HepG2 (cell line): ENCODE data around the gene ABCC9. TPM values are rescaled to one million over a fixed set of nuclear protein-coding genes. Genes with fewer than 3 reads are reported as not detected.

Experiments used
- ATAC-seq: fragments of 200-7000 bp; cut with Tn5 transposase; 3 replicates; pipeline ENCODE4 v1.9.1; 2020; ENCODE audit warnings: mild to moderate bottlenecking, moderate library complexity
- BruUV-seq: library from RNA; stranded (reverse); fragments of 400-500 nt; replicated peaks from 2 replicates; lab custom pipeline; 2021; lab: Mats Ljungman, UMichigan
- CTCF ChIA-PET: fragments of 300-600 bp; formaldehyde crosslinking; extraction: SDS; loops from one replicate; lab custom pipeline; 2021; ENCODE audit warnings: low total read pairs, inconsistent platforms, low intra/inter-chr PET ratio; lab: Yijun Ruan, JAX
- POLR2A ChIA-PET: fragments of 350-600 bp; sonication (Branson Sonifier 250); formaldehyde crosslinking; loops from one replicate; lab custom pipeline; 2020; ENCODE audit warnings: antibody characterized with exemption, inconsistent platforms; lab: Yijun Ruan, JAX
- DNase-seq: peaks from one replicate; pipeline ENCODE4 v3.0.0-alpha.2; 2015; ENCODE audit warnings: low spot score
- FAIRE-seq: peaks from 3 replicates; lab custom pipeline; 2011; peaks lifted over from hg19 to GRCh38; lab: Jason Lieb, UNC
- H2AFZ ChIP-seq: one replicate; pipeline ENCODE4 v1.6.1; 2011; ENCODE audit warnings: low read length, inconsistent platforms
- H3K27ac ChIP-seq: fragments of 300-600 bp; 3 replicates; pipeline ENCODE4 v1.8.0; 2011; ENCODE audit warnings: mixed run types, mild to moderate bottlenecking, mixed read lengths, low read length, inconsistent platforms; ENCODE audit not compliant: insufficient read depth; ENCODE audit errors: extremely low read length
- H3K27me3 ChIP-seq, 2 experiments: fragments of 200-600 bp in 1 of 2; 2 replicates in 1 of 2; 3 replicates in 1 of 2; pipeline versions ENCODE4 v1.6.0 to v1.8.0; 2011; ENCODE audit warnings: low read length in 2 of 2, mild to moderate bottlenecking in 2 of 2, moderate library complexity in 2 of 2, inconsistent platforms in 1 of 2; ENCODE audit not compliant: insufficient read depth in 2 of 2, control insufficient read depth in 1 of 2
- H3K36me3 ChIP-seq, 2 experiments: fragments of 200-600 bp in 1 of 2; replicated peaks in 1 of 2; 2 replicates in 1 of 2; 3 replicates in 1 of 2; pipeline versions ENCODE4 v1.5.1 to v1.8.0; 2011; ENCODE audit warnings: low read length in 2 of 2, inconsistent platforms in 1 of 2; ENCODE audit not compliant: insufficient read depth in 2 of 2, control insufficient read depth in 1 of 2
- H3K4me1 ChIP-seq: 2 replicates; pipeline ENCODE4 v1.5.1; 2012; ENCODE audit warnings: low read length, inconsistent platforms; ENCODE audit not compliant: insufficient read depth
- H3K4me2 ChIP-seq: 2 replicates; pipeline ENCODE4 v1.6.0; 2011; ENCODE audit warnings: low read depth, low read length, inconsistent platforms
- H3K4me3 ChIP-seq, 3 experiments: fragments of 200-600 bp in 1 of 3; sonication (generic), shearing (Covaris generic) in 1 of 3; replicated peaks in 1 of 3; 2 replicates each; pipeline ENCODE4 v1.5.1; 2011 to 2016; ENCODE audit warnings: low read length in 3 of 3, inconsistent platforms in 2 of 3, low read depth in 2 of 3, mild to moderate bottlenecking in 2 of 3, control low read depth in 1 of 3, mixed read lengths in 1 of 3; ENCODE audit not compliant: insufficient read depth in 1 of 3
- H3K79me2 ChIP-seq: one replicate; pipeline ENCODE4 v1.6.1; 2011; ENCODE audit warnings: low read length, inconsistent platforms; ENCODE audit not compliant: insufficient read depth
- H3K9ac ChIP-seq: 2 replicates; pipeline ENCODE4 v1.6.0; 2011; ENCODE audit warnings: mild to moderate bottlenecking, low read depth, low read length, inconsistent platforms; ENCODE audit not compliant: insufficient read depth
- H3K9me3 ChIP-seq: 2 replicates; pipeline ENCODE4 v1.5.1; 2012; ENCODE audit warnings: mild to moderate bottlenecking, low read length
- H4K20me1 ChIP-seq: 2 replicates; pipeline ENCODE4 v1.6.0; 2011; ENCODE audit warnings: inconsistent platforms, mild to moderate bottlenecking, low read length, moderate library complexity; ENCODE audit not compliant: insufficient read depth
- AHDC1 ChIP-seq: sonication (generic); formaldehyde crosslinking; IDR thresholded peaks from 2 replicates; pipeline ENCODE4 v1.5.1; 2020; ENCODE audit warnings: mild to moderate bottlenecking, missing genetic modification reagents, borderline replicate concordance
- ARID5B ChIP-seq: IDR thresholded peaks from 2 replicates; pipeline ENCODE4 v1.4.0; 2020; ENCODE audit warnings: mild to moderate bottlenecking, missing genetic modification reagents
- CSRNP1 ChIP-seq: sonication (generic); formaldehyde crosslinking; IDR thresholded peaks from 2 replicates; pipeline ENCODE4 v1.8.1; 2023; ENCODE audit warnings: mild to moderate bottlenecking, missing genetic modification reagents
- FOXP1 ChIP-seq, 2 experiments: fragments of 450-650 bp in 1 of 2; IDR thresholded peaks; 2 replicates each; pipeline ENCODE4 v1.6.1; 2017 to 2018; ENCODE audit warnings: antibody characterized with exemption in 1 of 2
- HMGXB3 ChIP-seq: sonication (generic); formaldehyde crosslinking; IDR thresholded peaks from 2 replicates; pipeline ENCODE4 v1.4.0; 2020; ENCODE audit warnings: missing genetic modification reagents, borderline replicate concordance
- ZFP36L2 ChIP-seq: sonication (generic); formaldehyde crosslinking; IDR thresholded peaks from 2 replicates; pipeline ENCODE4 v1.4.0; 2020; ENCODE audit warnings: missing genetic modification reagents
- ZNF263 ChIP-seq: sonication (generic); formaldehyde crosslinking; IDR thresholded peaks from 2 replicates; pipeline ENCODE4 v1.4.0; 2020; ENCODE audit warnings: missing genetic modification reagents
- ZNF354B ChIP-seq: sonication (generic); formaldehyde crosslinking; IDR thresholded peaks from 2 replicates; pipeline ENCODE4 v1.8.0; 2022; ENCODE audit warnings: mild to moderate bottlenecking, missing genetic modification reagents
- WGBS: methylation state at CpG from one replicate; pipeline ENCODE4 v1.1.6; 2017; ENCODE audit warnings: low lambda C conversion rate; 5-methylcytosine and 5-hydroxymethylcytosine counted together
- in situ Hi-C: cut with HindIII; loops from 2 replicates; pipeline ENCODE4 v1.10.0; 2017; ENCODE audit warnings: low pct_unique_long_range_greater_than_20kb; ENCODE audit not compliant: extremely low pct_ligation_motif_present
- intact Hi-C: fragments of 100-400 bp; cut with micrococcal nuclease; formaldehyde crosslinking; loops from one replicate; pipeline ENCODE4 v1.10.0; 2022; ENCODE audit not compliant: unreplicated experiment
- polyA plus RNA-seq, 8 experiments: library from polyadenylated mRNA; depleted of rRNA in 3 of 8; stranded (reverse) in 7 of 8; unstranded in 1 of 8; fragments of >200 nt; fragmentation: Illumina TruSeq in 4 of 8; extraction: Trizol in 4 of 8; gene quantifications; 2 replicates each; pipeline versions ENCODE4 v1.2.1 to v1.2.3, GENCODE V29; 2011 to 2016; ENCODE audit warnings: low read depth in 4 of 8, missing spikeins in 1 of 8, mixed read lengths in 1 of 8; ENCODE audit not compliant: insufficient read depth in 1 of 8
- total RNA-seq, 5 experiments: library from RNA; depleted of rRNA; stranded (reverse); fragments of >200 nt; fragmentation: Illumina TruSeq; extraction: Trizol; gene quantifications; 2 replicates each; pipeline ENCODE4 v1.2.3, GENCODE V29; 2016; ENCODE audit warnings: low read depth in 1 of 5

The ABCC9 gene
- total and polyA plus RNA-seq, 2 of the 13 experiments (the other 11 are each of a cell fraction or from before 2014, with no cell fraction given), result not detected

GRCh38 chr12:21814327-21814726, 126.9 kb downstream of the ABCC9 start:
- Histone ChIP-seq H4K20me1 (no peaks in the 10 kb centered on the region), H3K79me2 (no peaks in the 10 kb centered on the region), H3K4me3 (no peak overlapping the region), H2AFZ (no peak overlapping the region), H3K36me3 (no peaks in the 10 kb centered on the region), H3K4me1 (0 out of 2 replicates have a peak, but pooled peaks cover 9% of the 10 kb centered on the region), H3K9ac (no peak overlapping the region), H3K4me2 (no peak overlapping the region; the same call in 1 of the 2 replicates), H3K9me3 (peaks cover 10% of the 10 kb centered on the region; the same call in 1 of the 2 replicates), H3K27ac (no peak overlapping the region), H3K27me3 (no peaks in the 10 kb centered on the region)
- 32% methylated on average over 2 of the region's 2 CpGs for WGBS
- in situ Hi-C loops, result no loop called here
- DNase-seq (no peak), ATAC-seq (no peak), FAIRE-seq (no peak)
- ChIA-PET CTCF (no interaction called here), POLR2A (no interaction called here)
- intact Hi-C loops, result no loop called here
- no TSS peak for BruUV-seq
- TF ChIP-seq CSRNP1 (CRISPR knock-in tag) (no peak), ZNF354B (CRISPR knock-in tag) (no peak), ARID5B (CRISPR knock-in tag) (0 out of 2 replicates have a peak, but pooled peaks have one; percentile 17), ZFP36L2 (CRISPR knock-in tag) (no peak), ZNF263 (CRISPR knock-in tag) (no peak), AHDC1 (CRISPR knock-in tag) (peak; percentile 22; the same call in 1 of the 2 replicates), FOXP1 (IDR thresholded peaks at IDR 0.05) (no peak), FOXP1 (CRISPR knock-in tag; IDR thresholded peaks at IDR 0.05) (0 out of 2 replicates have a peak, but pooled peaks have one; percentile 18), HMGXB3 (CRISPR knock-in tag) (no peak)
